SK-N-SH treated with all-trans-retinoic acid at 6 μM for 48 hours (cell line): ENCODE results near the gene ETV4.

Source experiments
- ATAC-seq: fragments of 200-7000 bp; cut with Tn5 transposase; 3 replicates; pipeline ENCODE4 v1.9.1; 2020; ENCODE audit warnings: mild to moderate bottlenecking, moderate library complexity
- ARNTL ChIP-seq: fragments of 450-650 bp; formaldehyde crosslinking; IDR thresholded peaks from 2 replicates; pipeline ENCODE4 v1.5.0; 2020; ENCODE audit warnings: low read depth, mild to moderate bottlenecking, moderate library complexity, borderline replicate concordance
- BACH2 ChIP-seq: fragments of 250-450 bp; sonication (Bioruptor Pico); IDR thresholded peaks from 2 replicates; pipeline ENCODE4 v1.9.0; 2021; ENCODE audit warnings: mild to moderate bottlenecking, borderline replicate concordance
- CREB5 ChIP-seq: fragments of 250-450 bp; sonication (Bioruptor Pico); IDR thresholded peaks from 2 replicates; pipeline ENCODE4 v1.5.1; 2020; ENCODE audit warnings: low read depth, mild to moderate bottlenecking, moderate library complexity
- CSRNP3 ChIP-seq: fragments of 250-450 bp; sonication (Bioruptor Pico); IDR thresholded peaks from 2 replicates; pipeline ENCODE4 v1.5.1; 2021; ENCODE audit warnings: mild to moderate bottlenecking, moderate library complexity
- ESRRG ChIP-seq: fragments of 250-450 bp; sonication (Bioruptor Pico); IDR thresholded peaks from 2 replicates; pipeline ENCODE4 v1.6.1; 2021; ENCODE audit warnings: mild to moderate bottlenecking
- GLIS3 ChIP-seq: fragments of 250-450 bp; sonication (Bioruptor Pico); IDR thresholded peaks from 2 replicates; pipeline ENCODE4 v1.5.0; 2020; ENCODE audit warnings: mild to moderate bottlenecking, moderate library complexity
- OSR1 ChIP-seq: fragments of 250-450 bp; sonication (Bioruptor Pico); IDR thresholded peaks from 2 replicates; pipeline ENCODE4 v1.8.0; 2022; ENCODE audit warnings: moderate library complexity, mild to moderate bottlenecking, inconsistent platforms
- POU6F1 ChIP-seq: fragments of 250-450 bp; sonication (Bioruptor Pico); IDR thresholded peaks from 2 replicates; pipeline ENCODE4 v1.8.0; 2021; ENCODE audit warnings: low read depth, mild to moderate bottlenecking, moderate library complexity, borderline replicate concordance
- PPARA ChIP-seq: fragments of 250-450 bp; sonication (Bioruptor Pico); IDR thresholded peaks from 2 replicates; pipeline ENCODE4 v1.5.0; 2020; ENCODE audit warnings: mild to moderate bottlenecking, borderline replicate concordance
- RARB ChIP-seq: fragments of 250-450 bp; sonication (Bioruptor Pico); IDR thresholded peaks from 2 replicates; pipeline ENCODE4 v1.8.0; 2021; ENCODE audit warnings: mild to moderate bottlenecking, moderate library complexity
- SNAI2 ChIP-seq: fragments of 250-450 bp; sonication (Bioruptor Pico); IDR thresholded peaks from 2 replicates; pipeline ENCODE4 v1.5.0; 2020; ENCODE audit warnings: mild to moderate bottlenecking, moderate library complexity
- TCF4 ChIP-seq: fragments of 250-450 bp; sonication (Bioruptor Pico); IDR thresholded peaks from 2 replicates; pipeline ENCODE4 v1.8.0; 2021; ENCODE audit warnings: mild to moderate bottlenecking, moderate library complexity, borderline replicate concordance
- TOX ChIP-seq: fragments of 250-450 bp; sonication (Bioruptor Pico); IDR thresholded peaks from 2 replicates; pipeline ENCODE4 v1.8.0; 2021; ENCODE audit warnings: mild to moderate bottlenecking, moderate library complexity, borderline replicate concordance
- TSHZ2 ChIP-seq: fragments of 250-450 bp; sonication (Bioruptor Pico); IDR thresholded peaks from 2 replicates; pipeline ENCODE4 v1.5.0; 2020; ENCODE audit warnings: mild to moderate bottlenecking, moderate library complexity
- ZC3H10 ChIP-seq: fragments of 250-450 bp; sonication (Bioruptor Pico); IDR thresholded peaks from 2 replicates; pipeline ENCODE4 v1.5.1; 2021; ENCODE audit warnings: mild to moderate bottlenecking, moderate library complexity
- ZFP3 ChIP-seq: fragments of 250-450 bp; sonication (Bioruptor Pico); IDR thresholded peaks from 2 replicates; pipeline ENCODE4 v1.5.0; 2020; ENCODE audit warnings: mild to moderate bottlenecking, moderate library complexity
- ZFP30 ChIP-seq: fragments of 450-650 bp; formaldehyde crosslinking; IDR thresholded peaks from 2 replicates; pipeline ENCODE4 v1.5.0; 2022; ENCODE audit warnings: mild to moderate bottlenecking, moderate library complexity
- ZNF565 ChIP-seq: fragments of 450-650 bp; formaldehyde crosslinking; conservative IDR thresholded peaks from 2 replicates; pipeline ENCODE4 v1.5.0; 2020; ENCODE audit warnings: low read depth, mild to moderate bottlenecking, moderate library complexity
- ZNF70 ChIP-seq: fragments of 450-650 bp; formaldehyde crosslinking; IDR thresholded peaks from 2 replicates; pipeline ENCODE4 v1.5.0; 2020; ENCODE audit warnings: mild to moderate bottlenecking, moderate library complexity
- ZNF8 ChIP-seq: fragments of 450-650 bp; formaldehyde crosslinking; IDR thresholded peaks from 2 replicates; pipeline ENCODE4 v1.5.0; 2020; ENCODE audit warnings: mild to moderate bottlenecking, moderate library complexity

ETV4 gene

GRCh38 chr17:43559161-43559816 lies 13.1 kb upstream of the ETV4 start:
- TF ChIP-seq ZC3H10 (CRISPR knock-in tag) (no peak), ESRRG (CRISPR knock-in tag) (no peak), PPARA (CRISPR knock-in tag) (no peak)
- no peak for ATAC-seq

- no peak for ATAC-seq
- TF ChIP-seq ZNF8 (no peak), RARB (no peak), ESRRG (CRISPR knock-in tag) (no peak), ARNTL (CRISPR knock-in tag) (no peak), ZNF70 (CRISPR knock-in tag) (no peak), PPARA (CRISPR knock-in tag) (no peak), OSR1 (CRISPR knock-in tag) (no peak), TCF4 (CRISPR knock-in tag) (no peak)
These were observed 12.6 kb upstream of the ETV4 start for GRCh38 chr17:43558805-43559160.

- ATAC-seq = peak; percentile 20; the same call in 2 of the 3 replicates
- TF ChIP-seq CSRNP3 (CRISPR knock-in tag) = no peak
- no peak for TF ChIP-seq POU6F1 (CRISPR knock-in tag)
- TF ChIP-seq ZFP30 (CRISPR knock-in tag) = no peak
- no peak for TF ChIP-seq ZFP3 (CRISPR knock-in tag)
- no peak for TF ChIP-seq OSR1 (CRISPR knock-in tag)
- TF ChIP-seq TOX (CRISPR knock-in tag) = no peak
- TF ChIP-seq GLIS3 (CRISPR knock-in tag) = no peak
- TF ChIP-seq, all 23 proteins: peak for 0
These were observed 10.2 kb upstream of the ETV4 start for GRCh38 chr17:43556292-43556691.

- ATAC-seq = no peak
- TF ChIP-seq ZNF8 (no peak), ZFP3 (CRISPR knock-in tag) (no peak), TOX (CRISPR knock-in tag) (no peak), GLIS3 (CRISPR knock-in tag) (no peak), POU6F1 (CRISPR knock-in tag) (no peak), OSR1 (CRISPR knock-in tag) (no peak), SNAI2 (CRISPR knock-in tag) (no peak), ZNF70 (CRISPR knock-in tag) (no peak), TSHZ2 (no peak), ZFP30 (CRISPR knock-in tag) (no peak), ESRRG (CRISPR knock-in tag) (no peak), TCF4 (CRISPR knock-in tag) (no peak), BACH2 (CRISPR knock-in tag) (no peak), PPARA (CRISPR knock-in tag) (no peak), RARB (no peak), ZNF565 (CRISPR knock-in tag) (no peak), CREB5 (CRISPR knock-in tag) (no peak)
These were observed 8.7 kb upstream of the ETV4 start for GRCh38 chr17:43554857-43555256.
